ENCODE measurements around the gene NR2F1-AS1. TPM values are rescaled to one million over a fixed set of nuclear protein-coding genes. Genes with fewer than 3 reads are reported as not detected.

NR2F1-AS1 gene
- polyA plus RNA-seq, 3 donors: not detected

DNA sequence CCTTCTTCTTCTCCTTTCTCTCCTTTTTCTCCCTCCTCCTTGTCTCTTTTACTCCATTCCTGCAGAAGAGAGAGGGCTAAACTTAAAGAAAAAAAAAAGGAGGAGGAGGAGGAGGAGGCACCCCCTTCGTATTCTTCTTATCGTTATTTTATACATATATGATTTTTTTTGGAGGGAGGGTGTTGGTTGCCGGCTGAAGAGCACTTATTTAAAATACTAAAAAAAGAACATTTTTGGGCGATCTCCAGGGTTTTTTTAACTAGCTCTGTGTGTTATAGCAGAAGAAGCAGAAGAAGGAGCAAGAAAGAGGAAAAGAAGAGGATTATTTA is 2.4 kb upstream of the NR2F1-AS1 start:
- H3K4me1 ChIP-seq (ENCODE audit: control insufficient read depth in 1 of 2, insufficient read depth in 2 of 2, low read length in 2 of 2): peaks cover 37 to 53% of the 10 kb centered on the region in 2 donors
- H3K9me3 ChIP-seq (replicated peaks in 1 of 2; ENCODE audit: control insufficient read depth in 1 of 2, insufficient read depth in 1 of 2, low read length in 2 of 2): peaks cover 0 to 53% of the 10 kb centered on the region in 2 donors
- Mint-ChIP-seq H3K4me3 (peak overlapping the region in 1 of 2 donors; percentile 79), H3K4me1 (peaks cover 45% of the 10 kb centered on the region), H3K27ac (no peak overlapping the region), H3K9me3 (peaks cover 0 to 34% (median 15%) of the 10 kb centered on the region in 7 donors), H3K36me3 (peaks cover 2 to 6% of the 10 kb centered on the region in 2 donors), H3K27me3 (ENCODE audit: low read depth in 3 of 3) (peaks cover 32 to 56% (median 34%) of the 10 kb centered on the region in 3 donors)
- TF ChIP-seq, protein P1, sequence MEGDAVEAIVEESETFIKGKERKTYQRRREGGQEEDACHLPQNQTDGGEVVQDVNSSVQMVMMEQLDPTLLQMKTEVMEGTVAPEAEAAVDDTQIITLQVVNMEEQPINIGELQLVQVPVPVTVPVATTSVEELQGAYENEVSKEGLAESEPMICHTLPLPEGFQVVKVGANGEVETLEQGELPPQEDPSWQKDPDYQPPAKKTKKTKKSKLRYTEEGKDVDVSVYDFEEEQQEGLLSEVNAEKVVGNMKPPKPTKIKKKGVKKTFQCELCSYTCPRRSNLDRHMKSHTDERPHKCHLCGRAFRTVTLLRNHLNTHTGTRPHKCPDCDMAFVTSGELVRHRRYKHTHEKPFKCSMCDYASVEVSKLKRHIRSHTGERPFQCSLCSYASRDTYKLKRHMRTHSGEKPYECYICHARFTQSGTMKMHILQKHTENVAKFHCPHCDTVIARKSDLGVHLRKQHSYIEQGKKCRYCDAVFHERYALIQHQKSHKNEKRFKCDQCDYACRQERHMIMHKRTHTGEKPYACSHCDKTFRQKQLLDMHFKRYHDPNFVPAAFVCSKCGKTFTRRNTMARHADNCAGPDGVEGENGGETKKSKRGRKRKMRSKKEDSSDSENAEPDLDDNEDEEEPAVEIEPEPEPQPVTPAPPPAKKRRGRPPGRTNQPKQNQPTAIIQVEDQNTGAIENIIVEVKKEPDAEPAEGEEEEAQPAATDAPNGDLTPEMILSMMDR (IDR thresholded peaks at IDR 0.05): no peak
- H3K36me3 ChIP-seq (replicated peaks in 1 of 2; ENCODE audit: control insufficient read depth in 1 of 2, insufficient read depth in 2 of 2, low read length in 2 of 2): no peaks in the 10 kb centered on the region
- H3K4me2 ChIP-seq (replicated peaks; ENCODE audit: extremely low read depth, low read length, poor library complexity, severe bottlenecking): peak overlapping the region; percentile 67
- no peak for DNase-seq
- peaks cover 66 to 87% of the 10 kb centered on the region in 2 donors for H3K27me3 ChIP-seq (ENCODE audit: control insufficient read depth in 2 of 2, insufficient read depth in 2 of 2, low read length in 2 of 2)
- H4K20me1 ChIP-seq (ENCODE audit: insufficient read depth, low read length): no peaks in the 10 kb centered on the region
- no peak overlapping the region for H3K27ac ChIP-seq (ENCODE audit: low read depth in 1 of 2, low read length in 2 of 2)
- WGBS (ENCODE audit: insufficient coverage): no CpG with 5 or more reads among the region's 4 CpGs
- intact Hi-C loops (cut with micrococcal nuclease): loop anchor here (5.0 to 10.0 kb wide), 2 partner anchors 214 to 331 kb away; no protein-coding TSS in a partner anchor
- peak overlapping the region in 1 of 3 experiments; percentile 53 for H3K4me3 ChIP-seq (replicated peaks in 1 of 3; ENCODE audit: low read depth in 2 of 3, low read length in 3 of 3)
- H3K79me2 ChIP-seq (ENCODE audit: insufficient read depth, low read length): no peaks in the 10 kb centered on the region
- no peak overlapping the region for H3K9ac ChIP-seq (ENCODE audit: insufficient read depth, low read length, poor library complexity, severe bottlenecking)
- H2AFZ ChIP-seq (ENCODE audit: insufficient read depth, low read depth, low read length, poor library complexity, severe bottlenecking): no peak overlapping the region

DNA sequence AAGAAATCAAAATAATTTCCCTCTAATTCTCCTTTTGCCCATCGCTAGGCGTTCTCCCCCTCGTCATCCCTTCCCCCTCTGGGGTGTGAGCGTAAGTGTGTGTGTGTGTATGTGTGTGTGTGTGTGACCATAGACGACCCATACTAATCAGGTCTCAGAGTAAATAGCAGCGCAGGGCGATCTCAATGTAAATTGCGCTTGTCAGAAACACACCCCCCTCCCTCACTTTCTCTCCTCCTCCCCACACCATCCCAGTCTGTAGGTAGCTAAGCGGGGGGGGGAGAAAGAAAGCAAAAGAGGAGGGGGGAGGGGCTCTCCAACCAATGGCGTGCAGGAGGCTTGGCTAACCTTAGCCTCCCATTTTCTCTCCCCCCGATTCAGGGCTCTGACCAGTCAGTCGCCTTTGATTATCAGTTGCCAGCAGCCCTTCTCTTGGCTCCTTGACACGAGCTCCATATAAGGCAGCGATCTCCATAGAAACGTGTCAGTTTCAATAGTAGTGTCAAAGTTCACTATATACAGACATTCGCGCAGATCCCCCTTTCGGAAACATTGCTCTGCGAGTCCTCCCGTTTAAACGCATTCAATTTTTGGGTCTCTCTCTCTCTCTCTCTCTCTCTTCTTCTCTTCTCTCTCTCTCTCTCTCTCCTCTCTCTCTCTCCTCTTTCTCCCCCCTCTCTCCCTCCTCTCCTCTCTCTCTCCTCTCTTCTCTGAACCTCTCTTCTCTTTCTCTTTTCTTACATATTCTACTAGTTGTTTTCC is 1.8 kb upstream of the NR2F1-AS1 start, which contains the start of gene NR2F1:
Gene NR2F1, plus strand, starts transcription at position 546 of the 762 bp plus-strand sequence. CDS start 1,802 bp downstream, outside the sequence.
- peaks cover 72 to 88% of the 10 kb centered on the region in 2 donors for H3K27me3 ChIP-seq (ENCODE audit: control insufficient read depth in 2 of 2, insufficient read depth in 2 of 2, low read length in 2 of 2)
- intact Hi-C loops (cut with micrococcal nuclease): loop anchor here (5.0 to 10.0 kb wide), 2 partner anchors 214 to 332 kb away; no protein-coding TSS in a partner anchor
- H3K4me1 Mint-ChIP-seq: peaks cover 44% of the 10 kb centered on the region
- TF ChIP-seq, protein P1 (IDR thresholded peaks at IDR 0.05): no peak
- no peaks in the 10 kb centered on the region for H3K36me3 ChIP-seq (replicated peaks in 1 of 2; ENCODE audit: control insufficient read depth in 1 of 2, insufficient read depth in 2 of 2, low read length in 2 of 2)
- no peak within 1 kb of the TSS for H3K27ac ChIP-seq (ENCODE audit: low read depth in 1 of 2, low read length in 2 of 2)
- H3K4me2 ChIP-seq (replicated peaks; ENCODE audit: extremely low read depth, low read length, poor library complexity, severe bottlenecking): peak within 1 kb of the TSS; percentile 67
- DNase-seq: no peak
- peaks cover 0 to 34% (median 11%) of the 10 kb centered on the region in 7 donors for H3K9me3 Mint-ChIP-seq
- H3K79me2 ChIP-seq (ENCODE audit: insufficient read depth, low read length): no peaks in the 10 kb centered on the region
- H3K9ac ChIP-seq (ENCODE audit: insufficient read depth, low read length, poor library complexity, severe bottlenecking): no peak within 1 kb of the TSS
- H3K9me3 ChIP-seq (replicated peaks in 1 of 2; ENCODE audit: control insufficient read depth in 1 of 2, insufficient read depth in 1 of 2, low read length in 2 of 2): peaks cover 0 to 56% of the 10 kb centered on the region in 2 donors
- H3K27ac Mint-ChIP-seq: no peak within 1 kb of the TSS
- 8% methylated on average over 11 of the region's 21 CpGs for WGBS (ENCODE audit: insufficient coverage)
- peak within 1 kb of the TSS; percentile 70 to 79 for H3K4me3 Mint-ChIP-seq
- H3K27me3 Mint-ChIP-seq (ENCODE audit: low read depth in 3 of 3): peaks cover 28 to 57% (median 30%) of the 10 kb centered on the region in 3 donors
- no peak within 1 kb of the TSS for H2AFZ ChIP-seq (ENCODE audit: insufficient read depth, low read depth, low read length, poor library complexity, severe bottlenecking)
- H3K4me1 ChIP-seq (ENCODE audit: control insufficient read depth in 1 of 2, insufficient read depth in 2 of 2, low read length in 2 of 2): peaks cover 37 to 53% of the 10 kb centered on the region in 2 donors
- H3K4me3 ChIP-seq (replicated peaks in 1 of 3; ENCODE audit: low read depth in 2 of 3, low read length in 3 of 3): peak within 1 kb of the TSS in 1 of 3 experiments; percentile 53
- peaks cover 2 to 9% of the 10 kb centered on the region in 2 donors for H3K36me3 Mint-ChIP-seq
- no peaks in the 10 kb centered on the region for H4K20me1 ChIP-seq (ENCODE audit: insufficient read depth, low read length)
